Spleen (tissue), 11 donors: ENCODE results near the gene SLC12A6. TPM values are rescaled to one million over a fixed set of nuclear protein-coding genes. Genes with fewer than 3 reads are reported as not detected.

Experiments used
- DNase-seq: peaks from one replicate; pipeline ENCODE4 v3.0.0-alpha.2; 2020
- H3K27ac ChIP-seq, 8 donors: fragments of 200-600 bp; sonication (generic) in 7 of 8; 1 replicate in 4 of 8; 2 replicates in 4 of 8; pipeline versions ENCODE4 v1.5.0 to v1.8.0; 2016 to 2021; ENCODE audit warnings: inconsistent platforms in 4 of 8, mild to moderate bottlenecking in 4 of 8, moderate library complexity in 1 of 8
- H3K27me3 ChIP-seq, 7 donors: fragments of 200-600 bp; sonication (generic) in 6 of 7; replicated peaks in 1 of 7; 1 replicate in 4 of 7; 2 replicates in 3 of 7; pipeline versions ENCODE4 v1.5.0 to v1.8.0; 2016 to 2021; ENCODE audit warnings: inconsistent platforms in 3 of 7, mild to moderate bottlenecking in 1 of 7
- H3K36me3 ChIP-seq, 6 donors: fragments of 200-600 bp; sonication (generic) in 5 of 6; 1 replicate in 4 of 6; 2 replicates in 2 of 6; pipeline versions ENCODE4 v1.5.0 to v1.8.0; 2016 to 2021; ENCODE audit warnings: inconsistent platforms in 2 of 6
- H3K4me1 ChIP-seq, 6 donors: fragments of 200-600 bp; sonication (generic) in 5 of 6; 1 replicate in 3 of 6; 2 replicates in 3 of 6; pipeline versions ENCODE4 v1.5.0 to v1.8.0; 2016 to 2021; ENCODE audit warnings: inconsistent platforms in 3 of 6
- H3K4me3 ChIP-seq, 8 donors: fragments of 200-600 bp; sonication (generic) in 7 of 8; 1 replicate in 4 of 8; 2 replicates in 4 of 8; pipeline versions ENCODE4 v1.5.0 to v1.8.0; 2016 to 2021; ENCODE audit warnings: inconsistent platforms in 4 of 8, mild to moderate bottlenecking in 4 of 8, moderate library complexity in 2 of 8
- H3K9me3 ChIP-seq, 8 donors: fragments of 200-600 bp; sonication (generic) in 7 of 8; 1 replicate in 4 of 8; 2 replicates in 4 of 8; pipeline versions ENCODE4 v1.5.0 to v1.8.0; 2016 to 2021; ENCODE audit warnings: inconsistent platforms in 4 of 8
- CTCF ChIP-seq, 11 experiments: fragments of 200-600 bp in 7 of 11; fragments of 450-650 bp in 4 of 11; sonication (generic) in 4 of 11; IDR thresholded peaks in 8 of 11; conservative IDR thresholded peaks in 3 of 11; 1 replicate in 7 of 11; 2 replicates in 4 of 11; pipeline versions ENCODE4 v1.4.0 to v1.8.0; 2016 to 2021; ENCODE audit warnings: antibody characterized with exemption in 11 of 11, inconsistent platforms in 4 of 11, mild to moderate bottlenecking in 1 of 11
- POLR2A ChIP-seq, 3 donors: fragments of 450-650 bp; IDR thresholded peaks; one replicate each; pipeline ENCODE4 v1.5.1; 2017; ENCODE audit warnings: antibody characterized with exemption in 3 of 3, mild to moderate bottlenecking in 1 of 3
- POLR2AphosphoS5 ChIP-seq, 3 donors: sonication (generic); formaldehyde crosslinking; IDR thresholded peaks; one replicate each; pipeline ENCODE4 v1.5.1; 2017; ENCODE audit warnings: antibody characterized with exemption in 3 of 3
- WGBS, 5 donors: extraction: QIAGEN DNeasy Blood & Tissue Kit in 3 of 5; methylation state at CpG; one replicate each; pipeline versions ENCODE4 v1.1.5 to v1.1.7; 2013 to 2018; 5-methylcytosine and 5-hydroxymethylcytosine counted together
- intact Hi-C: fragments of 100-400 bp; cut with DNase I; formaldehyde crosslinking; loops from one replicate; pipeline ENCODE4 v1.15.0; 2023; ENCODE audit warnings: low total_unique reads
- polyA plus RNA-seq, 3 donors: library from polyadenylated mRNA; stranded (reverse); fragments of 200-250 nt; gene quantifications; one replicate each; pipeline ENCODE4 v1.2.1, GENCODE V29; 2013
- total RNA-seq, 7 donors: library from RNA; depleted of rRNA in 3 of 7; stranded (reverse); fragments of >200 nt in 3 of 7; fragmentation: NEBNext Ultra II Directional in 4 of 7; extraction: Animal tissue kit (Norgen Biotek cat#: 25700) in 4 of 7; gene quantifications; one replicate each; pipeline versions ENCODE4 v1.1.0 to v1.2.1, GENCODE V29; 2016 to 2021
- donor health status: healthy with polysubstance abuse.
- donor health status: DM: no; HTN: no; CAD: no; lungs with moderate emphysema.
- donor health status: DM: no; HTN: no; CAD: no.
- donor health status: Bipolar disorder and iron deficiency.
- donor health status: healthy.
- donor health status: DM: no; HTN: no; CAD: no.
- donor health status: DM: yes; HTN: yes; CAD: no.

SLC12A6 gene
- total and polyA plus RNA-seq, 10 donors, result 5.2 to 120 (median 58.3) TPM

- intact Hi-C loops, result no loop called here
- Histone ChIP-seq H3K27me3 (no peaks in the 10 kb centered on the region), H3K27ac (no peak overlapping the region), H3K4me1 (no peaks in the 10 kb centered on the region), H3K9me3 (no peaks in the 10 kb centered on the region), H3K36me3 (peaks cover 0 to 23% (median 4%) of the 10 kb centered on the region in 6 donors), H3K4me3 (no peak overlapping the region)
- DNase-seq, result no peak
- no peak for TF ChIP-seq POLR2A (IDR thresholded peaks at IDR 0.05)
- TF ChIP-seq POLR2AphosphoS5 (IDR thresholded peaks at IDR 0.05), result no peak
- no peak for TF ChIP-seq CTCF (IDR thresholded peaks at IDR 0.05 in 8 of 11, conservative IDR thresholded peaks at IDR 0.05 in 3 of 11)
These were observed 70.8 kb downstream of the SLC12A6 start for GRCh38 chr15:34266751-34267150.

GRCh38 chr15:34264076-34264475 lies 73.5 kb downstream of the SLC12A6 start:
- Histone ChIP-seq H3K9me3 (no peaks in the 10 kb centered on the region), H3K4me1 (no peaks in the 10 kb centered on the region), H3K27me3 (no peaks in the 10 kb centered on the region), H3K27ac (no peak overlapping the region), H3K36me3 (peaks cover 0 to 37% (median 6%) of the 10 kb centered on the region in 6 donors), H3K4me3 (no peak overlapping the region)
- no peak for DNase-seq
- WGBS, 5 donors, result 92 to 98% (median 94%) methylated on average over 2 of the region's 2 CpGs
- no peak for TF ChIP-seq POLR2AphosphoS5 (IDR thresholded peaks at IDR 0.05)
- TF ChIP-seq POLR2A (IDR thresholded peaks at IDR 0.05), result no peak
- no peak for TF ChIP-seq CTCF (IDR thresholded peaks at IDR 0.05 in 8 of 11, conservative IDR thresholded peaks at IDR 0.05 in 3 of 11)
- intact Hi-C loops, result no loop called here

- Histone ChIP-seq H3K4me3 (no peak overlapping the region), H3K36me3 (peaks cover 0 to 54% (median 15%) of the 10 kb centered on the region in 6 donors), H3K4me1 (no peaks in the 10 kb centered on the region), H3K27ac (no peak overlapping the region), H3K9me3 (no peaks in the 10 kb centered on the region), H3K27me3 (no peaks in the 10 kb centered on the region)
- DNase-seq, result no peak
- intact Hi-C loops, result no loop called here
- 92 to 99% (median 97%) methylated on average over 10 to 13 of the region's 13 CpGs for WGBS, 5 donors
- no peak for TF ChIP-seq POLR2A (IDR thresholded peaks at IDR 0.05)
- TF ChIP-seq POLR2AphosphoS5 (IDR thresholded peaks at IDR 0.05), result peak in 1 of 3 donors; percentile 57
These were observed 75.2 kb downstream of the SLC12A6 start for GRCh38 chr15:34262362-34262761.

- Histone ChIP-seq H3K4me3 (no peak overlapping the region), H3K9me3 (no peaks in the 10 kb centered on the region), H3K4me1 (no peaks in the 10 kb centered on the region), H3K36me3 (peaks cover 0 to 82% (median 38%) of the 10 kb centered on the region in 6 donors), H3K27ac (no peak overlapping the region), H3K27me3 (no peaks in the 10 kb centered on the region)
- TF ChIP-seq POLR2AphosphoS5 (IDR thresholded peaks at IDR 0.05) (no peak), CTCF (IDR thresholded peaks at IDR 0.05 in 8 of 11, conservative IDR thresholded peaks at IDR 0.05 in 3 of 11) (no peak), POLR2A (IDR thresholded peaks at IDR 0.05) (no peak)
- 92 to 97% (median 94%) methylated on average over 3 of the region's 3 CpGs for WGBS, 5 donors
- no peak for DNase-seq
- intact Hi-C loops, result no loop called here
These were observed 78.0 kb downstream of the SLC12A6 start for GRCh38 chr15:34259566-34259965.

- Histone ChIP-seq H3K4me3 (no peak overlapping the region), H3K4me1 (no peaks in the 10 kb centered on the region), H3K9me3 (no peaks in the 10 kb centered on the region), H3K27ac (no peak overlapping the region), H3K36me3 (peaks cover 0 to 94% (median 52%) of the 10 kb centered on the region in 6 donors), H3K27me3 (no peaks in the 10 kb centered on the region)
- intact Hi-C loops, result no loop called here
- TF ChIP-seq CTCF (IDR thresholded peaks at IDR 0.05 in 8 of 11, conservative IDR thresholded peaks at IDR 0.05 in 3 of 11), result no peak
- TF ChIP-seq POLR2AphosphoS5 (IDR thresholded peaks at IDR 0.05), result no peak
- TF ChIP-seq POLR2A (IDR thresholded peaks at IDR 0.05), result no peak
- DNase-seq, result no peak
- WGBS, 5 donors, result 91 to 97% (median 94%) methylated on average over 2 of the region's 2 CpGs
These were observed 79.4 kb downstream of the SLC12A6 start for GRCh38 chr15:34258151-34258550.
